GM19328 (cell line): Measurements from ENCODE around the gene ABCA13.

Experiments used
- ATAC-seq: cut with Tn5 transposase; IDR thresholded peaks from one replicate; pipeline ENCODE4 v1.9.1; 2021; ENCODE audit warnings: mild to moderate bottlenecking, moderate library complexity; ENCODE audit not compliant: unreplicated experiment

Gene ABCA13

DNA sequence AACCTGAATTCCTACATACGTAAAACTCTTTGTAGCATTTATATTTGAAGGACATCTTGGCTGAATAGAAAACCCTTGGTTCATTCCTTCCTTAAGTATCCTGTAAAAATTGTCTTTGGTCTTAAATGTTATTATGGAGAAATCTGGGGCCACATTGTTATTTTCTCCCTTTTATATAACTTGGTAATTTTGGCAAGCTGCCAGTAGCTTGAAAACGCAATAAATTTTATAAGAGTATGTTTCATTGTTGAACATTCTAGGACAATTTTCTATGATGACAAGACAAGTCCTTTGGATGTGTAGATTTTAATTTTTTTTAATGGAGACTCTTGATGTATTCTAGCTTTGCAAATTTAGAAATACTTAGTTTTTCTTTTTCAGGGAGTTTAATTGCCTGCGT is 191.9 kb downstream of the ABCA13 start:
- ATAC-seq: no peak

DNA sequence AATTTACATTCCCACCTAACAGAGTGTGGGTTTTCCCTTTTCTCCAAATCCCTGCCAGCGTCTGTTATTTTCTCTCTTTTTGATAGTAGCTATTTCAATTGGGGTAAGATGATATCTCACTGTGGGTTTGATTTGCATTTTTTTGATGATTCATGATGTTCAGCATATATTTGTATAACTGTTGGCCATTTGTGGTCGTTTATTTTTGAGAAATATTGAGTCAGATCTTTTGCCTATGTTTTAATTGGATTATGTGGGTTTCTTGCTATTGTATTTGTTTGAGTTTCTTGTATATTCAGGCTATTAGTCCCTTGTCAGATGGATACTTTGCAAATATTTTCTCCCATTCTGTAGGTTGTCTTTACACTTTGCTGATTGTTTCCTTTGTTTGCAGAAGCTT is 193.8 kb downstream of the ABCA13 start:
- no peak for ATAC-seq

DNA sequence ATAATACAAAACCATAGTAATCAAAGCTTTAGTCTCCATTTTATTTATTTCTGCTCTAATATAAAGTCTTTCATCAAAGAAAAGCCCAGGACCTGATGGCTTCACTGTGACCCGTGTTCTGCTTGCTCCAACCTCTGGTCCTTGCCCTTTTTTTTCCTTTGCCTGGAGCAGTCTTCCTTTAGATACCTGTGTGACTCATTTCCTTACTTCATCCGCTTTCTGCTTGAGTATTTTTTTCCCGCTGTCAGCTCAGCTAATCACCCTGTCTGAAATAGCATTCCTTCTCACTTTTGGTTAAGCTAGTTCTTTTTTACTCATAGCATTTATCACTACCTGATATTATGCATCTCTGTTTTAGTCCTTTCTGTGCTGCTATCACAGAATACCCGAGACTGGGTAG is 194.8 kb downstream of the ABCA13 start:
- ATAC-seq: no peak

DNA sequence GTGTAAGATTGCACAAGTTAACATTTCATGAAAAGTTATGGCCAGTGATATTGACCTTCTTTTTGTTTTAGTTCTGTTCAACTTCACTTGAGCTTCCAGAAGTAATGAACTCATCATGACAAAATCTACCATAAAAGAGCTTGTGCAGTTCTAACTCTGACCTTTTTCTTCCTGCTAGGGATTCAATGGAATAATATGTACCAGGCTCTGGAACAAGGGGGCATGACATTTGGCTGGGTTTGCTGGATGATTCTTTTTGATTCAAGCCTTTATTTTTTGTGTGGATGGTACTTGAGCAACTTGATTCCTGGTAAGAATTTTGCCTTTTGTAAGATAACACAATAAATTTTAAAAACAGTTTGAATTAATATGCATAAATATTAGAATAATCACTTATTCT is 205.0 kb downstream of the ABCA13 start:
- no peak for ATAC-seq

DNA sequence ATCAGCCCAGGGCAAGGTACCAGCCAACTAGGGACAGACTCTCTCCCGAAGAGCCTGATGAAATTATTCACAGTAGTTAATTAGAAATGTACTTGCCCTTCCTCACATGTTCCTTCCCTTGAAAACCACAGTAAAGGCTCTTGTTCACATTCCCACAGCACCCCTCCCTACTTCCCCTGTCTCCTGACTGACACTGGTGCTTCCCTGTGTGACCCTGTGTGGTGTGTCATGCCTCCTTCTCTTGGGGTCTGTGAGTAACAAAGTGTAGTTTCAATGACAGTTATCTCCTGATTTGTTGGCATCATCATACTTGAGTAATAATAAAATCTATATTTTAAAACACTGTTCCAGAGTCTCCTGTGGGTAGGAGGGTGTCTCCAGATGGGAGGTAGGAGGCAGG is 209.7 kb downstream of the ABCA13 start:
- no peak for ATAC-seq

DNA sequence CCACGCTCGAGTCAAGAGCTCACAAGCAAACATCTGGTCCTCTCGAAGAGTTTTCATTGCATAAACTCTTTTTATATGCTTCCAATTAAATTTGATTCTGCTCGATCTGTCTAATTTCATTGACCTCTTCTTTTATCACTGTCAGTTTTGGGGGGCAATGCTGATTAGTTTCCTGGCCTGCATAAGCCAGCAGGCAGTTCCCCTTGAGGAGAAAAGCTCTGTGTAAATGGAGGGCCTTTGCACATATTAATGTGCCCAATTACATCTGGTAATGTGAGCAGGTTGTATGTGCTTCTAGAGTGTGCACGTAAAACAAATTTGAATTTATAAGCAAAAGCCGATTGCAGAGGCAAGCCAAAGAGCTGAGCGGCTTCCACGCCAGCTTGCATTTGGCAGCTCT is 210.3 kb downstream of the ABCA13 start:
- ATAC-seq: no peak

DNA sequence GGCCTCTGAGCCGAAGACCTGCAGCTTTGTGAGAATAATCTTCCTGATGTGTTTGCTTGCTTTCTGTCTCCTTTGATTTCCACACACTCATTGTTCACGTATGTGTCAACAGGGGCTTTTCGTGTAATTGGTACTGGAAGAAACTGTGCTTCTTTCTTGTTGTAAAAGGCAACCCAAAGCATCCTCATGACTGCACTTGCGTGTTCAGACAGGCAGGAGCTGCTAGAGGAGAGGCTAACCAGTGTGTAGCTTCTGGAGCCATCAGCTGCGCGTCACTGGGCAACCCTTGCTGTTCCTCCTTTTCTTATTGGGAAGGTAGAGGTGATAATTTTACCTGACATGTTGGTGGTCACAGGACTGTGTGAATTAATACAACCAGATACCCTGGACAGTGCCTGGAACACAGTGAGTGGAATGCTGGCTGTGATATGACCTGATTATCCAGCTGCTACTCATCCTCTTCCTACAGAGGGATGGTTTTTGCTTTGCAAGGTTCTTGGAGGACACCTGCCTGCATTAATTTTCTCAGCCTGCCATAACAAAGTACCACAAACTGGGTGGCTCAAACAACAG is 213.0 kb downstream of the ABCA13 start:
- no peak for ATAC-seq

DNA sequence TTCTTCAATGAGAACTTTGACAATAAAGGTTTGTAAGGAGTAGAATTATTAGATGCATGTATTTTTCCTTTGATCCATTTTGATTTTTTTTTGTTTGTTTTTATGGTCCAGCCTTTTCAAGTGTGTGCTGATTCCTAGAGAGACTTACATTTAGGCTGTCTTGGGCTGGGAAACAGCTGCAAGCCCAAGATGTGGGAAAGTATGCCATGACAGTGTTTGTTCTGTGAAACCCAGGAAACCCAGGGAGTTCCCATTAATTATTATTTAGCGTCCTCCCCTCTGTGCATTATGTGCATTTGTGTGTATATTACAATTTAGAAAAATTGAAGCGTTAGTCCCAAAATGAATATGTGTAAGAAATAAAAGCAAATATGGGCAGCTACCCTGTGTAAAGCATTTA is 216.7 kb downstream of the ABCA13 start:
- no peak for ATAC-seq

DNA sequence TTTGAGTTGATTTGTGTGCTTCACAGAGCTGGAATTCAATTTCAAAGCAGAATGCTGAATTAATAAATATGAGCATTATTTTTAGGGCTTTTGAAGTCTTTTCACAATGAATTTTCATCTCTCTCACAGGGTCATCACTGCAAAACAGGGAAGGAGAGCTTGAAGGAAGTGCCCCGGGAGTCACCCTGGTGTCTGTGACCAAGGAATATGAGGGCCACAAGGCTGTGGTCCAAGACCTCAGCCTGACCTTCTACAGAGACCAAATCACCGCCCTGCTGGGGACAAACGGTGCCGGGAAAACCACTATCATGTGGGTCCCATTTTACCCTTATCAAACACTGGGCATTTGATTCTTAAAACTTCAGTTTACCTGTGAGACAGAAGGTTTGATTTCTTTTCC is 217.7 kb downstream of the ABCA13 start:
- no peak for ATAC-seq

DNA sequence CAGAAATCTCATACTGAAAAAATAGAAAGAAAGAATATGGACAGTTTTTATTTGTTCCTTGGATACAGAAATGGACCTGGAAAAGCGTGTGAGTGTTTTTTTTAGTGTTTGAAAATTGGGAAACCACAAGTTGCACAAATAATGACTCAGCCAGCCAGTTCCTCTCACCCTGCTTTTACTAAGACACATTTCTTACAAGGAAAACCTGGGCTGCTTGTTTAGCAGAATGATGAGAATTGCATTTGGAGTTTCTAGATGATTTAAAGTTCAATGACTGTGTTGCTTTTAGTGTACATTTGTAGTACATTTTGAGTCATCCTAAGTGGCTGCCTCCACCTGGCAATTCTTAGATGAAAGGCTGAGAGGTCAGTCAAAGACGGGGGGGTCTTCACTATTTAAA is 218.7 kb downstream of the ABCA13 start:
- ATAC-seq: no peak

DNA sequence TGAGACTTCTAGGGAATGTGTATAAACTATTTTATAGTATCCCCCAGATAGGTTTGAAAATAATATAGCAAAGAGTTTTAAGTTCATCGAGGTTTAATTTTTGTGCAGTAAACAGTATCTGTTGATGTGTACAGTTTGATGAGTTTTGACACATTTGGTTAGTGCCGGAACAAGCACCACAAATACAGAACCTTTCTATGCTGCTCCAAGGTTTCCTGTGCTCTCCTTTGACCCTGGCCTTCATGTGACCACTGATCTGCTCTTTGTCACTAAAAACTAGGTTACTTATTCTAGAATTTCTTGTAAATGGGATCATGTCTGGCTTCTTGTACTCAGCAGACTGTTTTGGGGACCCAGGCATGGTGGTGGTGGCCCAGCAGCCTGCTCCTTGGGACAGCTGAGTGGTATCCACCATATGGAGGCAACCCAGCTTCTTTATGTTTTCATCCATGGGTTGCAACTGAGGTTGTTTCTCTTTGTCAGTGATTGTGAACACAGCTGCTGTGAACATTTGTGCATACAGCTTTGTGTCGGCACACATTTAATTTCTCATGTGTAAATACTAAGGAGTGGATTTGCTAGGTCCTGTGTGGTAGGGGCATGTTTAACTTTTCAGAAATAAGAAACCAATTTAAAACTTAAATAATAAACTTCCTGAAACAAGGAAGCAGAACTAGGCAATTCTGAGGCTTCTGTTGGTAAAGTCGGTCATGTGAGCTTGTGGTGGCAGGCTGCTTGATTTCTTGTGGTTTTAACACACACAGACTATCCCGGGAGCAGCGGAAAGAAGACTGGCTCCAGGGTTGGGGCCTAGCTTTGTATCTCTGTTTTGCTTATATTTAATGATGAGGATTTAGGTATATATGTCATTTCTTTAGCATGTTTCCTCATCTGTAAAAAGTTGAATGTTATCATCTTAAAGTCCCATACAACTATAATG is 219.4 kb downstream of the ABCA13 start:
- ATAC-seq: no peak

DNA sequence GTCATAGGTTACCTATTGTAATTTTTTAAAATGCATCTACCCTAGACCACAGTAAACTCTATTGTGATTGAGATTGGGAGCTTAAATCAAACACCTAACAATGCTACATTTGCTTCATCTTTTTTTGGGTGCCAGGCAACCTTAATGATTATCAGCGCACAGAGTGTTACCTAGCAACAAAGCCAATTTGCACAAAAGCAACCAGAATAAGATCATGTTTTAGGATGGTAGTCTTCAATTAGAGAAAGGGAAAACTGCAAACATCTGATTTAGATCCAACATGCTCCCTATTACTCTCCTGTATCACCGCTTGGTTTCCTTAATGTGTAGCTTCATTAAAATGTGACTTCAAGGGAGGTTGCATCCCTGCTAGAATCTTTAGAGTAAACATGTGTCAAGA is 226.9 kb downstream of the ABCA13 start:
- no peak for ATAC-seq

DNA sequence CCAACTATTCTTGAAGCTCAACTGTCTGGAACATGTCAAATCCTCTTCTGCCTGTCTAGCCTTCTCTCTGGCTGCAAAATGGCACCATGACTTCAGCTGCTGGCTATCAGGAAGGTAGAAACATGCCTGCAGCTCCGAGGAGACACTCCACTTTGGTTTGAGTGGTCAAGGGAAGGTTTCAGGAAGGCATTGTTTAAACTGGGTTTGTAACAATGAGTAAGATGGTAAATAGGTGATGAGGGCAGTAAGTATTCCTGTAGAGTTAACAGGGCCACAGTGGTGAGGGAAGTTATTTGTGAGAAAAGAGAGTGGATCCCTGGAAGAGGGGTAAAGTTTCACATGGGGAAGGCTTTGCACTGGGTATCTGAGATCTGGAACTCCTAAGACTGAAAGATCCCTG is 231.5 kb downstream of the ABCA13 start:
- ATAC-seq: no peak

DNA sequence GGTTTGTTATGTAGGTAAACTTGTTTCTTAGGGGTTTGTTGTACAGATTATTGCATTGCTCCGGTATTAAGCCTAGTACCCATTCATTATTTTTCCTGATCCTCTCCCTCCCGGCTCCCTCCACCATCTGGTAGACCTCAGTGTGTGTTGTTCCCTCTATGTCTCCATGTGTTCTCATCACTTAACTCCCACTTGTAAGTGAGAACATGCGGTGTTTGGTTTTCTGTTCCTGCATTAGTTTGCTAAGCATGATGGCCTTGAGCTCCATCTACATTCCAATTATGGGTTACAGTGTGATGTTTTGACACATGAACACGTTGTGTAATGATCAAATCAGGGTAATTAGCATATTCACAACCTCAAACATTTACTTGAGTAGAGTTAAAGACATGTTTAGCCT is 237.5 kb downstream of the ABCA13 start:
- ATAC-seq: no peak

DNA sequence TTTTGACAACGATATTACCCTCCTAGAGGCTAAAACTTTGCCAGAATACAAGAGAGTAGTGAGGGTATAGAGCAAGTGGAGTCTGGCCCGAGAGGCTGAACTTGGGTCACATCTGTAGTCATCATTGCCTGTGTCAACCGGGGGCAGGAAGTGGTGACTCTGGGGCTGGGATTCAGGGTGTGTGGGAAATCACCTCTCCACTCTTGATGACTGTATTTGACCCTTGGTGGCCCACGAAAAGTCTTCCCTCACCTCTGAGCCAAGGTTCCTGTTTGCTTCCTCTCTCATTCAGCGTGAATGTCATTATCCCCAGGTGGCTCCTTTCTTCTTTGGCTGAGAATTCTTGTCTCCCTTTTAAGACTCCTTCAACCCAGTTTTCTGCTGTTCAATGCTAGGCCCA is 240.4 kb downstream of the ABCA13 start:
- ATAC-seq: no peak

DNA sequence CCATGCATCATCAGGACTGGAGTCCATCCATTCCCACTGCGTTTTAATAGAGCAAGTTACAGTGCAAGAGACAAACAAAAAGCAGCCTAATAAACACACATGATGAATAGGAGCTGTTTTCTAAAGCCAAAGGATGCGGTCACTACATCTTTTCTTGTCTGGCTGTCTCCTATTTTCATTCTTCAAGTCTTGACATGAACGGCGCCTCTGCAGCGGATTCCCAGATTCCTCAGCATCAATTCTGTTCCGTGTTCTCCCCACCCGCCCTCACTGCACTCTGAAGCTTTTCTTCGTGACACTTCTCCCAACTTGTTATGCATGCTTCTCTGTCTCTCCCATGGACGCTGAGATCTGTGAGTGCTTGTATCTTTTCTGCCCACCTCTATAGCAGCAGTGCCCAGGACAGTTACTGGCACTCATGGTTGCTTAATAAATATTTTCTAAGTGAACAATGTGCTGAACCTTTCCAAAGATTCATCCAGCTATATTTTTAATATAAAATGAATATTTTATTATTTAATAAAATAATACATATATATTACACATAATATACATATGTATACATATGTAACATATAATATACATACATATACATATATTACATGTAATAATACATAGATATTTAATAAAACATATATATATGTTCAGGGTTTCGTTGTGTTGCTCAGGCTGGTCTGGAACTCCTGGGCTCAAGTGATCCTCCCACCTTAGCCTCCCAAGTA is 242.9 kb downstream of the ABCA13 start:
- no peak for ATAC-seq

DNA sequence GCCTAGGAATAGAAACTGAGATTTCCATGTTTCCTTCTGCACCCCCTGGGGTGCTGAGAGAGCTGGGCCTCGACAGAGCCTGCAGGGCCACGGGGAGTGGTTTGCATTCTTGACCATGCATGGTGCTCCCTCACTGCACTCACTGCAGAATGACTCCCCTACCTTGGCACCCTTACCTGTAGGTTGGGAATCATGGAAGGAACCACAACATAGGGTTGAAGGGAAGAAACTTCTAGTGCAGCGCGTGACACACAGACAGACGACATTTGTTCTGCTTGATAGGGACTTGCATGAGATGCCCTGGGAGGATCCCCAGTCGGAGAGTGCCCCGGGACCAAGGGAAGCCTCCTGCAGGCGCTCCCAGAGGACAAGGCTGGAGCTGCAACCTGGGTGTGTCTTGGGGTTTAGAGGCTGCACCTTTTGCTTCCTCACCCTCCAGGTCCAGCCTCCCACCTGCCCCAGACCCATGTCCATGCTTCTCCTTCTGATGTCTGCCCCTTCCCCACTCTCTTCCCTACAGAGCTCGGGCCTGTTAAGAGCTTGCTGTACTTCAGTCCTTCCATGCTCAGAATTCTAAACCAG is 245.2 kb downstream of the ABCA13 start:
- no peak for ATAC-seq

DNA sequence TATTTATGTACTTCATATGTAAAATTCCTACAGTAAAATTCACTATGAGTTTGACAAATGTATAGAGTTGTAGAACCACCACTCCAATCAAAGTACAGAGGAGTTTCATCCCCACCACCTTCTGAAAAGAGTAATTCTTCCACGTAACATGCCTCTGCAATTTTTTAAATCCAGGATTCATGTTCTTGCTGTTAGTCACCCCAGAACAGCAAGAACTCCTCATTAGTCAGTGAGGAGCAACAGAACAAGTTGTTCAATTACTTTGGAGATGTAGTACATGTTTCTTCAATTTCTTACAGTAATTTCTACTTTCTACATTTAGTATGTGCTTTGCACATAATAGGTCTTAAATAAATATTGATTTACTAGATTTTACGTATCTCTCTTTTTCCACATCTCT is 248.1 kb downstream of the ABCA13 start:
- ATAC-seq: no peak

DNA sequence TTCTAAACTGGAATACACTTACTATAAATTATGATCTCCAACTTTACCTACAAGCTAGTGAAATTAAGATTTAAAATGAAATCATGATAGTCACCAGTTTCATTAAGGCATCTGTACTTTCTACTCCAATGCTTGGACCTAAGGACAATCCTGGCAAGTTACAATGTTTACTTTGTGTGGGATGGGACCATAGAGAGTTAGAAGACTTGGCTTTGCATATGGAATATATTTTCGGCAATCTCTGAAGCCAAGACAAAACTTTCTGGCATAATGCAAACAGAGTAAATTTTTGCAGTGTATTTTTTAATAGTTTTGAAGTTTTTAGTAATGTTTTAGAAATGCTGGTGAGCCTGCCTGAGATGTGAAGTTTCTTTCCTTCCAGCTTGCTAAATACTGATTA is 248.9 kb downstream of the ABCA13 start:
- no peak for ATAC-seq

DNA sequence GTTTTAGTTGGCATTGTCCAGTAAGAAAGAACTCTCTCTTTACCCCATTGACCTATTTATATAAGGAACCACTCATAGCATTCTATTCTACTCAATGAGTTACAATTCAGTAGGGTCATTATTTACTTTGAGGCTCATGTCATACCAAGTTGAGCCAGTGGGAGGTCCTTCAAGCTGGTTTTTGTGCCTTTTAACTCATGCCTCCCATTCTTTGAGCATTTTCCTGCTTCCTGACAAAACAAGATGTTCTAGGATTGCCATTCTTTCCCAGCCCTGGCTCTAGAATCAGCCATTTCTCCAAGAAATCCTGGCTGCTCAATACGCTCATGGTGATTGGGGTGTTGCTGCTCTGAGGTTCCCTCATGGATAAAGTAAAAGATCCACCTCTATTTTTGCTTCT is 250.1 kb downstream of the ABCA13 start:
- ATAC-seq: no peak

DNA sequence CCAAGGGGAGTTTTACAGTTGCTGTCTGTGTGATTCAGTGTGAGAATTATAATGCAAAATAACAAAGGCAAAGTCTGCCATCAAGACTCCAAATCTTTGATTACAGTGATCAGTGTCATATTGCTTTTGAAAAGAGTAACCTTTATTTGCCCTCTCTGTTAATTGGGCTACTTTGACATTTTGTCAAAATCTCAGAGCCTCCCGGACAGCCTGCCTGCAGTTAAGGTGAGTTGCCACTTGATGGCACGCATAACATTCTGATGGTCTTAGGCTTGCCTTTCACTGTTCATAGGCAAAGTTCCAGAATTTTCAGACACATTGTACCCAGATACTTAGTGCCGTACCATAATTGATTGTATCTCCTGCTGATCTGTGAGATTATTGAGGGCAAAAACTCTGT is 253.5 kb downstream of the ABCA13 start:
- no peak for ATAC-seq
